ENCODE data around the gene BMP6. TPM values are rescaled to one million over a fixed set of nuclear protein-coding genes. Genes with fewer than 3 reads are reported as not detected.

The BMP6 gene
- total RNA-seq, 1 experiment from 2014 or later = 1.6 TPM

GRCh38 chr6:7798751-7799150, 72.9 kb downstream of the BMP6 start:
- Histone ChIP-seq H3K9me3 (ENCODE audit: control insufficient read depth in 1 of 2, insufficient read depth in 1 of 2, low read depth in 1 of 2, low read length in 2 of 2) (no peaks in the 10 kb centered on the region), H3K9me2 (ENCODE audit: insufficient read depth) (no peaks in the 10 kb centered on the region), H3K4me2 (ENCODE audit: low read length) (no peak overlapping the region), H3K9ac (ENCODE audit: low read length) (no peak overlapping the region), H3K79me2 (ENCODE audit: insufficient read depth, low read length) (no peaks in the 10 kb centered on the region), H2AFZ (ENCODE audit: low read depth, low read length, poor library complexity, severe bottlenecking) (no peak overlapping the region), H3K4me3 (replicated peaks in 1 of 2; ENCODE audit: low read depth in 1 of 2, low read length in 2 of 2) (no peak overlapping the region), H3K27ac (ENCODE audit: low read depth, low read length) (no peak overlapping the region), H3K27me3 (ENCODE audit: insufficient read depth, low read length) (peaks cover 14% of the 10 kb centered on the region; the same call in 1 of the 2 replicates), H3K4me1 (ENCODE audit: control insufficient read depth in 1 of 2, insufficient read depth in 2 of 2, low read length in 2 of 2) (no peaks in the 10 kb centered on the region), H4K20me1 (ENCODE audit: insufficient read depth) (no peaks in the 10 kb centered on the region), H3K36me3 (ENCODE audit: control insufficient read depth in 1 of 2, insufficient read depth in 2 of 2, low read length in 2 of 2) (no peaks in the 10 kb centered on the region)
- ATAC-seq (no peak), DNase-seq (ENCODE audit: low read depth, low spot score) (no peak)
- POLR2A ChIA-PET = no interaction called here
- CTCF ChIA-PET = no interaction called here
- no TSS peak for BruUV-seq (replicated peaks)
- RAD21 ChIA-PET (ENCODE audit: low non-redundant PET in 1 of 2, low total read pairs in 2 of 2, uncharacterized antibody in 2 of 2, unreplicated experiment in 2 of 2) = no interaction called here
- intact Hi-C loops (cut with micrococcal nuclease) = no loop called here
- no peak for TF ChIP-seq POLR2AphosphoS5 (IDR thresholded peaks at IDR 0.05; ENCODE audit: low read depth, low read length)
- TF ChIP-seq SRF (IDR thresholded peaks at IDR 0.05; ENCODE audit: low read depth) = no peak
- TF ChIP-seq TCF7L2 (IDR thresholded peaks at IDR 0.05; ENCODE audit: borderline replicate concordance, extremely low read depth, insufficient read depth, insufficient read length) = no peak
- TF ChIP-seq RAD21 (IDR thresholded peaks at IDR 0.05; ENCODE audit: low read depth) = no peak
- TF ChIP-seq CTCF (IDR thresholded peaks at IDR 0.05 in 2 of 3, conservative IDR thresholded peaks at IDR 0.05 in 1 of 3; ENCODE audit: borderline replicate concordance in 1 of 3, insufficient read depth in 1 of 3, low read depth in 2 of 3, low read length in 2 of 3) = no peak
- TF ChIP-seq CBX3 (IDR thresholded peaks at IDR 0.05; ENCODE audit: low read depth) = no peak
- no peak for TF ChIP-seq ZFX (IDR thresholded peaks at IDR 0.05)
- no peak for TF ChIP-seq ZNF274 (IDR thresholded peaks at IDR 0.05; ENCODE audit: low read depth, low read length)
- TF ChIP-seq SP1 (IDR thresholded peaks at IDR 0.05; ENCODE audit: low read depth) = no peak
- no peak for TF ChIP-seq SIN3A (IDR thresholded peaks at IDR 0.05; ENCODE audit: low read depth)
- TF ChIP-seq MAX (IDR thresholded peaks at IDR 0.05) = no peak
- no peak for TF ChIP-seq FOSL1 (IDR thresholded peaks at IDR 0.05; ENCODE audit: low read depth)
- TF ChIP-seq YY1 (IDR thresholded peaks at IDR 0.05; ENCODE audit: extremely low read depth, insufficient replicate concordance, low read depth, low read length) = no peak
- TF ChIP-seq EGR1 (IDR thresholded peaks at IDR 0.05; ENCODE audit: low read depth) = no peak
- TF ChIP-seq JUND (IDR thresholded peaks at IDR 0.05) = no peak

Measured in HCT116 (cell line).